ENCODE data around the gene PPP1R1B. TPM values are rescaled to one million over a fixed set of nuclear protein-coding genes. Genes with fewer than 3 reads are reported as not detected.

PPP1R1B gene
- total and polyA plus RNA-seq, 2 experiments from 2014 or later, result 3.4 to 5.4 TPM

DNA sequence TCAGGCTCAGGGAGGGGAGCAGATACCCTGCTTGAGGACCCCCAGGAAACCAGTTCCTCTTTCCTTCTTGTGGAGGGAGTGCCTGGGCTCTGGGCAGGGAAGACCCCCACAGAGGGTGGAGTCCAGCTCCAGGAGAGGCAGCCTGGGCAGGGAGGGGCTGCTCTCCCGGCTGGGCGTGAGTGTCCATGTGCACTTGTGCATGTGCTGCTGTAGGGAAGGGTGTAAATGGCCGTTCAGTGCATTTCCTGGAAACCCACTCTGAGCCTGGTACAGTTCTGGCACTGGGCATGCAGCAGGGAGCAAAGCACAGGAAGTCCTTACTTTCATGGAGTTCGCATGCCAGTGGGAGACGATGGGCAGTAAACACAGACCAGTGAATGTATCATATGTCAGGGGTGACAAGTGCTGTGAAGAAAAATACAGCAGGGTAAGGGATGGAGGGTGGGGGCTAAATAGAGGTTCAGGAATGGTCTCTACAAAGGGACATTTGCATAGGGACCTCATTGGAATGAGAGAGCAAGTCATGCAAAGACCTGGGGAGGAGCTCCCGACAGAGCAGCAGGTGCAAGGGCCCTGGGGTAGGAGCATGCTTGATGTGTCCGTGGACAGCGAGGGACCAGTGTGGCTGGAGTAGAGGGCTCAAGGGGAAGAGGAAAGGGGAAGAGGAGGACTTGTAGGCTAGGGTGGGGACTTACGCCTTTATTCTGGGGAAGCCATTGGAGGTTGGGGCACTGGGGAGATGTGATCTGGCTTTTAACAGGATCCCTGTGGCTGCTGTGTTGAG is 15.7 kb downstream of the PPP1R1B start:
- H3K27ac ChIP-seq (ENCODE audit: low read depth), result no peak overlapping the region
- no peak overlapping the region for H3K4me2 ChIP-seq
- H3K36me3 ChIP-seq (ENCODE audit: insufficient read depth), result no peaks in the 10 kb centered on the region
- peaks cover 22% of the 10 kb centered on the region for H4K20me1 ChIP-seq (replicated peaks; ENCODE audit: insufficient read depth)
- TF ChIP-seq ZNF114 (CRISPR knock-in tag; IDR thresholded peaks at IDR 0.05), result no peak
- TF ChIP-seq, protein P1, sequence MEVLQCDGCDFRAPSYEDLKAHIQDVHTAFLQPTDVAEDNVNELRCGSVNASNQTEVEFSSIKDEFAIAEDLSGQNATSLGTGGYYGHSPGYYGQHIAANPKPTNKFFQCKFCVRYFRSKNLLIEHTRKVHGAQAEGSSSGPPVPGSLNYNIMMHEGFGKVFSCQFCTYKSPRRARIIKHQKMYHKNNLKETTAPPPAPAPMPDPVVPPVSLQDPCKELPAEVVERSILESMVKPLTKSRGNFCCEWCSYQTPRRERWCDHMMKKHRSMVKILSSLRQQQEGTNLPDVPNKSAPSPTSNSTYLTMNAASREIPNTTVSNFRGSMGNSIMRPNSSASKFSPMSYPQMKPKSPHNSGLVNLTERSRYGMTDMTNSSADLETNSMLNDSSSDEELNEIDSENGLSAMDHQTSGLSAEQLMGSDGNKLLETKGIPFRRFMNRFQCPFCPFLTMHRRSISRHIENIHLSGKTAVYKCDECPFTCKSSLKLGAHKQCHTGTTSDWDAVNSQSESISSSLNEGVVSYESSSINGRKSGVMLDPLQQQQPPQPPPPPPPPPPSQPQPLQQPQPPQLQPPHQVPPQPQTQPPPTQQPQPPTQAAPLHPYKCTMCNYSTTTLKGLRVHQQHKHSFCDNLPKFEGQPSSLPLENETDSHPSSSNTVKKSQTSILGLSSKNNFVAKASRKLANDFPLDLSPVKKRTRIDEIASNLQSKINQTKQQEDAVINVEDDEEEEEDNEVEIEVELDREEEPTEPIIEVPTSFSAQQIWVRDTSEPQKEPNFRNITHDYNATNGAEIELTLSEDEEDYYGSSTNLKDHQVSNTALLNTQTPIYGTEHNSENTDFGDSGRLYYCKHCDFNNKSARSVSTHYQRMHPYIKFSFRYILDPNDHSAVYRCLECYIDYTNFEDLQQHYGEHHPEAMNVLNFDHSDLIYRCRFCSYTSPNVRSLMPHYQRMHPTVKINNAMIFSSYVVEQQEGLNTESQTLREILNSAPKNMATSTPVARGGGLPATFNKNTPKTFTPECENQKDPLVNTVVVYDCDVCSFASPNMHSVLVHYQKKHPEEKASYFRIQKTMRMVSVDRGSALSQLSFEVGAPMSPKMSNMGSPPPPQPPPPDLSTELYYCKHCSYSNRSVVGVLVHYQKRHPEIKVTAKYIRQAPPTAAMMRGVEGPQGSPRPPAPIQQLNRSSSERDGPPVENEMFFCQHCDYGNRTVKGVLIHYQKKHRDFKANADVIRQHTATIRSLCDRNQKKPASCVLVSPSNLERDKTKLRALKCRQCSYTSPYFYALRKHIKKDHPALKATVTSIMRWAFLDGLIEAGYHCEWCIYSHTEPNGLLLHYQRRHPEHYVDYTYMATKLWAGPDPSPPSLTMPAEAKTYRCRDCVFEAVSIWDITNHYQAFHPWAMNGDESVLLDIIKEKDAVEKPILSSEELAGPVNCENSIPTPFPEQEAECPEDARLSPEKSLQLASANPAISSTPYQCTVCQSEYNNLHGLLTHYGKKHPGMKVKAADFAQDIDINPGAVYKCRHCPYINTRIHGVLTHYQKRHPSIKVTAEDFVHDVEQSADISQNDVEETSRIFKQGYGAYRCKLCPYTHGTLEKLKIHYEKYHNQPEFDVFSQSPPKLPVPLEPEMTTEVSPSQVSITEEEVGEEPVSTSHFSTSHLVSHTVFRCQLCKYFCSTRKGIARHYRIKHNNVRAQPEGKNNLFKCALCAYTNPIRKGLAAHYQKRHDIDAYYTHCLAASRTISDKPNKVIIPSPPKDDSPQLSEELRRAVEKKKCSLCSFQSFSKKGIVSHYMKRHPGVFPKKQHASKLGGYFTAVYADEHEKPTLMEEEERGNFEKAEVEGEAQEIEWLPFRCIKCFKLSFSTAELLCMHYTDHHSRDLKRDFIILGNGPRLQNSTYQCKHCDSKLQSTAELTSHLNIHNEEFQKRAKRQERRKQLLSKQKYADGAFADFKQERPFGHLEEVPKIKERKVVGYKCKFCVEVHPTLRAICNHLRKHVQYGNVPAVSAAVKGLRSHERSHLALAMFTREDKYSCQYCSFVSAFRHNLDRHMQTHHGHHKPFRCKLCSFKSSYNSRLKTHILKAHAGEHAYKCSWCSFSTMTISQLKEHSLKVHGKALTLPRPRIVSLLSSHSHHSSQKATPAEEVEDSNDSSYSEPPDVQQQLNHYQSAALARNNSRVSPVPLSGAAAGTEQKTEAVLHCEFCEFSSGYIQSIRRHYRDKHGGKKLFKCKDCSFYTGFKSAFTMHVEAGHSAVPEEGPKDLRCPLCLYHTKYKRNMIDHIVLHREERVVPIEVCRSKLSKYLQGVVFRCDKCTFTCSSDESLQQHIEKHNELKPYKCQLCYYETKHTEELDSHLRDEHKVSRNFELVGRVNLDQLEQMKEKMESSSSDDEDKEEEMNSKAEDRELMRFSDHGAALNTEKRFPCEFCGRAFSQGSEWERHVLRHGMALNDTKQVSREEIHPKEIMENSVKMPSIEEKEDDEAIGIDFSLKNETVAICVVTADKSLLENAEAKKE (CRISPR knock-in tag; IDR thresholded peaks at IDR 0.05), result no peak
- no peak for TF ChIP-seq CREB1 (CRISPR knock-in tag; IDR thresholded peaks at IDR 0.05; ENCODE audit: low read depth)
- no peak for TF ChIP-seq NANOG (IDR thresholded peaks at IDR 0.05; ENCODE audit: borderline replicate concordance)
- TF ChIP-seq JUNB (IDR thresholded peaks at IDR 0.05; ENCODE audit: unreplicated experiment), result no peak
- no peak for TF ChIP-seq STAT1 (IDR thresholded peaks at IDR 0.05; ENCODE audit: unreplicated experiment)
- TF ChIP-seq, protein P2, sequence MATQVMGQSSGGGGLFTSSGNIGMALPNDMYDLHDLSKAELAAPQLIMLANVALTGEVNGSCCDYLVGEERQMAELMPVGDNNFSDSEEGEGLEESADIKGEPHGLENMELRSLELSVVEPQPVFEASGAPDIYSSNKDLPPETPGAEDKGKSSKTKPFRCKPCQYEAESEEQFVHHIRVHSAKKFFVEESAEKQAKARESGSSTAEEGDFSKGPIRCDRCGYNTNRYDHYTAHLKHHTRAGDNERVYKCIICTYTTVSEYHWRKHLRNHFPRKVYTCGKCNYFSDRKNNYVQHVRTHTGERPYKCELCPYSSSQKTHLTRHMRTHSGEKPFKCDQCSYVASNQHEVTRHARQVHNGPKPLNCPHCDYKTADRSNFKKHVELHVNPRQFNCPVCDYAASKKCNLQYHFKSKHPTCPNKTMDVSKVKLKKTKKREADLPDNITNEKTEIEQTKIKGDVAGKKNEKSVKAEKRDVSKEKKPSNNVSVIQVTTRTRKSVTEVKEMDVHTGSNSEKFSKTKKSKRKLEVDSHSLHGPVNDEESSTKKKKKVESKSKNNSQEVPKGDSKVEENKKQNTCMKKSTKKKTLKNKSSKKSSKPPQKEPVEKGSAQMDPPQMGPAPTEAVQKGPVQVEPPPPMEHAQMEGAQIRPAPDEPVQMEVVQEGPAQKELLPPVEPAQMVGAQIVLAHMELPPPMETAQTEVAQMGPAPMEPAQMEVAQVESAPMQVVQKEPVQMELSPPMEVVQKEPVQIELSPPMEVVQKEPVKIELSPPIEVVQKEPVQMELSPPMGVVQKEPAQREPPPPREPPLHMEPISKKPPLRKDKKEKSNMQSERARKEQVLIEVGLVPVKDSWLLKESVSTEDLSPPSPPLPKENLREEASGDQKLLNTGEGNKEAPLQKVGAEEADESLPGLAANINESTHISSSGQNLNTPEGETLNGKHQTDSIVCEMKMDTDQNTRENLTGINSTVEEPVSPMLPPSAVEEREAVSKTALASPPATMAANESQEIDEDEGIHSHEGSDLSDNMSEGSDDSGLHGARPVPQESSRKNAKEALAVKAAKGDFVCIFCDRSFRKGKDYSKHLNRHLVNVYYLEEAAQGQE (IDR thresholded peaks at IDR 0.05; ENCODE audit: unreplicated experiment), result no peak
- no peak for TF ChIP-seq EZH2 (IDR thresholded peaks at IDR 0.05; ENCODE audit: low read depth, unreplicated experiment)
- no peak for TF ChIP-seq ZNF331 (CRISPR knock-in tag; IDR thresholded peaks at IDR 0.05; ENCODE audit: low read depth)
- TF ChIP-seq, protein P3, sequence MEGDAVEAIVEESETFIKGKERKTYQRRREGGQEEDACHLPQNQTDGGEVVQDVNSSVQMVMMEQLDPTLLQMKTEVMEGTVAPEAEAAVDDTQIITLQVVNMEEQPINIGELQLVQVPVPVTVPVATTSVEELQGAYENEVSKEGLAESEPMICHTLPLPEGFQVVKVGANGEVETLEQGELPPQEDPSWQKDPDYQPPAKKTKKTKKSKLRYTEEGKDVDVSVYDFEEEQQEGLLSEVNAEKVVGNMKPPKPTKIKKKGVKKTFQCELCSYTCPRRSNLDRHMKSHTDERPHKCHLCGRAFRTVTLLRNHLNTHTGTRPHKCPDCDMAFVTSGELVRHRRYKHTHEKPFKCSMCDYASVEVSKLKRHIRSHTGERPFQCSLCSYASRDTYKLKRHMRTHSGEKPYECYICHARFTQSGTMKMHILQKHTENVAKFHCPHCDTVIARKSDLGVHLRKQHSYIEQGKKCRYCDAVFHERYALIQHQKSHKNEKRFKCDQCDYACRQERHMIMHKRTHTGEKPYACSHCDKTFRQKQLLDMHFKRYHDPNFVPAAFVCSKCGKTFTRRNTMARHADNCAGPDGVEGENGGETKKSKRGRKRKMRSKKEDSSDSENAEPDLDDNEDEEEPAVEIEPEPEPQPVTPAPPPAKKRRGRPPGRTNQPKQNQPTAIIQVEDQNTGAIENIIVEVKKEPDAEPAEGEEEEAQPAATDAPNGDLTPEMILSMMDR (conservative IDR thresholded peaks at IDR 0.05; ENCODE audit: low read depth in 2 of 2), result no peak
- no peak for TF ChIP-seq EZH2phosphoT487 (IDR thresholded peaks at IDR 0.05; ENCODE audit: unreplicated experiment)
- TF ChIP-seq POLR2AphosphoS5 (IDR thresholded peaks at IDR 0.05; ENCODE audit: low read depth), result no peak
- TF ChIP-seq, protein P4, sequence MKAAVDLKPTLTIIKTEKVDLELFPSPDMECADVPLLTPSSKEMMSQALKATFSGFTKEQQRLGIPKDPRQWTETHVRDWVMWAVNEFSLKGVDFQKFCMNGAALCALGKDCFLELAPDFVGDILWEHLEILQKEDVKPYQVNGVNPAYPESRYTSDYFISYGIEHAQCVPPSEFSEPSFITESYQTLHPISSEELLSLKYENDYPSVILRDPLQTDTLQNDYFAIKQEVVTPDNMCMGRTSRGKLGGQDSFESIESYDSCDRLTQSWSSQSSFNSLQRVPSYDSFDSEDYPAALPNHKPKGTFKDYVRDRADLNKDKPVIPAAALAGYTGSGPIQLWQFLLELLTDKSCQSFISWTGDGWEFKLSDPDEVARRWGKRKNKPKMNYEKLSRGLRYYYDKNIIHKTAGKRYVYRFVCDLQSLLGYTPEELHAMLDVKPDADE (IDR thresholded peaks at IDR 0.05), result no peak
- H3K79me2 ChIP-seq (replicated peaks; ENCODE audit: insufficient read depth), result peaks cover 81% of the 10 kb centered on the region
- ATAC-seq (no peak), DNase-seq (ENCODE audit: low spot score) (no peak)
- peaks cover 56% of the 10 kb centered on the region for H3K4me1 ChIP-seq (ENCODE audit: insufficient read depth)
- H3K27me3 ChIP-seq (ENCODE audit: insufficient read depth), result no peaks in the 10 kb centered on the region
- no peaks in the 10 kb centered on the region for H3K9me2 ChIP-seq (ENCODE audit: insufficient read depth)
- H2AFZ ChIP-seq, result no peak overlapping the region
- Mint-ChIP-seq H3K4me3 (no peak overlapping the region; the same call in 2 of the 3 replicates), H3K27ac (no peak overlapping the region), H3K36me3 (ENCODE audit: low read depth) (no peaks in the 10 kb centered on the region; the same call in 1 of the 3 replicates), H3K9me3 (no peaks in the 10 kb centered on the region), H3K27me3 (ENCODE audit: insufficient read depth, low read depth, poor library complexity) (peaks cover 16% of the 10 kb centered on the region), H3K4me1 (peaks cover 70% of the 10 kb centered on the region)
- H3K4me3 ChIP-seq, result no peak overlapping the region
- peaks cover 23% of the 10 kb centered on the region; the same call in 1 of the 2 replicates for H3F3A ChIP-seq (replicated peaks; ENCODE audit: low read depth)

All from GM23338 (cell line).